Measurements from ENCODE around the gene CEP95. TPM values are rescaled to one million over a fixed set of nuclear protein-coding genes. Genes with fewer than 3 reads are reported as not detected.

CEP95 gene
- total and polyA plus RNA-seq, 2 of the 13 experiments (the other 11 are each of a cell fraction or from before 2014, with no cell fraction given): 65.9 to 68.8 TPM

DNA sequence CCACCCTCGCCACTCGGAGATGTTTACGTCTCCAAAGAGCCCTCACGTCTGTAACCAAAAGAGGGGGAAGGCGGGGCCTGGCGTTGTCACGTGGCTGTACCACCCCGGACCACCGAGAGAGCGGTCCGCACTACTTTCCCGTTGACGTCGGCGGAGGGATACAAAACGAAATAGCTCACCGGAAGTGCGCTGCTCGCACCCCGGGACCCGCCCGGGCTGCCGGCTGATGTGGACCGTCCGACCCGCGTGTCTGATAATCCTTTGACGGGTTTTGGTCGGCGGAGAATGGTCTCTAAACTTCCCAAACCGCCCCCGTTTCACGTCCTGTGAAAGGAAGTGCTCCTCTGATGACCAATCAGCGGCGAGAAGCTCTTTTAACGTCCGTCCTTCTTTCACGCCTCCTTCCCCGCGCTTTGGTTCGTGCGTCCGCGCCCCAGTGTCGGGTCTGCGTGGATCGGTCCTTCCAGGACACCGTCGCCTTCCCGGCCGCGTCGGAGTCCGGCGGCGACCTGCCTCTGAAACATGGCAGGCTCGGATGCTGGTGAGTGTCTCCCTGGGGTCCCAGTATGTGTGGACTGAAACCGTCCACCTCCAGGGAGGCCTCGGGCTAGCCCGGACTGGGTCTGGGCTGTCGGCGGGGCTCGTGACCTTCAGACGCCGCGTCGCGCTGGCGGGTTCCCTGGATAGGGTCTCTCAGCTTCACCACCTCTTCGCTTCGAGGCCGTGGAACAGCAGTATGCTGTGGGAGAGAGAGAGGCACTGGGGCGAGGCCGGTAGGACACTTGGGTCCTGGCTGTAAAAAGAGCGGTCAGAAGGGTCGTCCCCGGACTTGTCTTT lies at the start of gene CEP95 (continued):
- TF ChIP-seq MTF2 (CRISPR knock-in tag; IDR thresholded peaks at IDR 0.05; ENCODE audit: borderline replicate concordance) (peak; percentile 94; the same call in 1 of the 2 replicates), CCDC6 (CRISPR knock-in tag; IDR thresholded peaks at IDR 0.05) (peak; percentile 98; the same call in 1 of the 2 replicates), ZNF235 (CRISPR knock-in tag; IDR thresholded peaks at IDR 0.05; ENCODE audit: borderline replicate concordance) (peak; percentile 76), ZKSCAN5 (CRISPR knock-in tag; IDR thresholded peaks at IDR 0.05) (no peak), ZNF282 (IDR thresholded peaks at IDR 0.05; ENCODE audit: partially characterized antibody) (no peak), MTA1 (CRISPR knock-in tag; IDR thresholded peaks at IDR 0.05; ENCODE audit: borderline replicate concordance) (peak; percentile 79; the same call in 1 of the 2 replicates), HMGA1 (CRISPR knock-in tag; conservative IDR thresholded peaks at IDR 0.05) (no peak), ZNF343 (CRISPR knock-in tag; IDR thresholded peaks at IDR 0.05) (peak; percentile 65; the same call in 1 of the 2 replicates), TSC22D2 (CRISPR knock-in tag; IDR thresholded peaks at IDR 0.05; ENCODE audit: borderline replicate concordance) (no peak), IRF2 (CRISPR knock-in tag; IDR thresholded peaks at IDR 0.05) (peak; percentile 40; the same call in 1 of the 2 replicates), ARID2 (CRISPR knock-in tag; IDR thresholded peaks at IDR 0.05; ENCODE audit: borderline replicate concordance) (0 out of 2 replicates have a peak, but pooled peaks have one; percentile 46), EZH2 (conservative IDR thresholded peaks at IDR 0.05; ENCODE audit: low read depth, low read length) (no peak), ZNF850 (CRISPR knock-in tag; conservative IDR thresholded peaks at IDR 0.05) (0 out of 2 replicates have a peak, but pooled peaks have one; percentile 72), ZNF570 (CRISPR knock-in tag; IDR thresholded peaks at IDR 0.05; ENCODE audit: borderline replicate concordance) (peak; percentile 79; the same call in 1 of the 2 replicates)
- TF ChIP-seq, protein P1, sequence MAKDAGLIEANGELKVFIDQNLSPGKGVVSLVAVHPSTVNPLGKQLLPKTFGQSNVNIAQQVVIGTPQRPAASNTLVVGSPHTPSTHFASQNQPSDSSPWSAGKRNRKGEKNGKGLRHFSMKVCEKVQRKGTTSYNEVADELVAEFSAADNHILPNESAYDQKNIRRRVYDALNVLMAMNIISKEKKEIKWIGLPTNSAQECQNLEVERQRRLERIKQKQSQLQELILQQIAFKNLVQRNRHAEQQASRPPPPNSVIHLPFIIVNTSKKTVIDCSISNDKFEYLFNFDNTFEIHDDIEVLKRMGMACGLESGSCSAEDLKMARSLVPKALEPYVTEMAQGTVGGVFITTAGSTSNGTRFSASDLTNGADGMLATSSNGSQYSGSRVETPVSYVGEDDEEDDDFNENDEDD (CRISPR knock-in tag; IDR thresholded peaks at IDR 0.05; ENCODE audit: borderline replicate concordance): peak; percentile 93
- TF ChIP-seq, protein P2, sequence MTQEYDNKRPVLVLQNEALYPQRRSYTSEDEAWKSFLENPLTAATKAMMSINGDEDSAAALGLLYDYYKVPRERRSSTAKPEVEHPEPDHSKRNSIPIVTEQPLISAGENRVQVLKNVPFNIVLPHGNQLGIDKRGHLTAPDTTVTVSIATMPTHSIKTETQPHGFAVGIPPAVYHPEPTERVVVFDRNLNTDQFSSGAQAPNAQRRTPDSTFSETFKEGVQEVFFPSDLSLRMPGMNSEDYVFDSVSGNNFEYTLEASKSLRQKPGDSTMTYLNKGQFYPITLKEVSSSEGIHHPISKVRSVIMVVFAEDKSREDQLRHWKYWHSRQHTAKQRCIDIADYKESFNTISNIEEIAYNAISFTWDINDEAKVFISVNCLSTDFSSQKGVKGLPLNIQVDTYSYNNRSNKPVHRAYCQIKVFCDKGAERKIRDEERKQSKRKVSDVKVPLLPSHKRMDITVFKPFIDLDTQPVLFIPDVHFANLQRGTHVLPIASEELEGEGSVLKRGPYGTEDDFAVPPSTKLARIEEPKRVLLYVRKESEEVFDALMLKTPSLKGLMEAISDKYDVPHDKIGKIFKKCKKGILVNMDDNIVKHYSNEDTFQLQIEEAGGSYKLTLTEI (CRISPR knock-in tag; conservative IDR thresholded peaks at IDR 0.05): no peak
- TF ChIP-seq, protein P3, sequence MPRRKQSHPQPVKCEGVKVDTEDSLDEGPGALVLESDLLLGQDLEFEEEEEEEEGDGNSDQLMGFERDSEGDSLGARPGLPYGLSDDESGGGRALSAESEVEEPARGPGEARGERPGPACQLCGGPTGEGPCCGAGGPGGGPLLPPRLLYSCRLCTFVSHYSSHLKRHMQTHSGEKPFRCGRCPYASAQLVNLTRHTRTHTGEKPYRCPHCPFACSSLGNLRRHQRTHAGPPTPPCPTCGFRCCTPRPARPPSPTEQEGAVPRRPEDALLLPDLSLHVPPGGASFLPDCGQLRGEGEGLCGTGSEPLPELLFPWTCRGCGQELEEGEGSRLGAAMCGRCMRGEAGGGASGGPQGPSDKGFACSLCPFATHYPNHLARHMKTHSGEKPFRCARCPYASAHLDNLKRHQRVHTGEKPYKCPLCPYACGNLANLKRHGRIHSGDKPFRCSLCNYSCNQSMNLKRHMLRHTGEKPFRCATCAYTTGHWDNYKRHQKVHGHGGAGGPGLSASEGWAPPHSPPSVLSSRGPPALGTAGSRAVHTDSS (CRISPR knock-in tag; conservative IDR thresholded peaks at IDR 0.05): 0 out of 2 replicates have a peak, but pooled peaks have one; percentile 46
- TF ChIP-seq, protein P4, sequence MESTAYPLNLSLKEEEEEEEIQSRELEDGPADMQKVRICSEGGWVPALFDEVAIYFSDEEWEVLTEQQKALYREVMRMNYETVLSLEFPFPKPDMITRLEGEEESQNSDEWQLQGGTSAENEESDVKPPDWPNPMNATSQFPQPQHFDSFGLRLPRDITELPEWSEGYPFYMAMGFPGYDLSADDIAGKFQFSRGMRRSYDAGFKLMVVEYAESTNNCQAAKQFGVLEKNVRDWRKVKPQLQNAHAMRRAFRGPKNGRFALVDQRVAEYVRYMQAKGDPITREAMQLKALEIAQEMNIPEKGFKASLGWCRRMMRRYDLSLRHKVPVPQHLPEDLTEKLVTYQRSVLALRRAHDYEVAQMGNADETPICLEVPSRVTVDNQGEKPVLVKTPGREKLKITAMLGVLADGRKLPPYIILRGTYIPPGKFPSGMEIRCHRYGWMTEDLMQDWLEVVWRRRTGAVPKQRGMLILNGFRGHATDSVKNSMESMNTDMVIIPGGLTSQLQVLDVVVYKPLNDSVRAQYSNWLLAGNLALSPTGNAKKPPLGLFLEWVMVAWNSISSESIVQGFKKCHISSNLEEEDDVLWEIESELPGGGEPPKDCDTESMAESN (CRISPR knock-in tag; conservative IDR thresholded peaks at IDR 0.05): peak; percentile 88
- TF ChIP-seq, protein P5, sequence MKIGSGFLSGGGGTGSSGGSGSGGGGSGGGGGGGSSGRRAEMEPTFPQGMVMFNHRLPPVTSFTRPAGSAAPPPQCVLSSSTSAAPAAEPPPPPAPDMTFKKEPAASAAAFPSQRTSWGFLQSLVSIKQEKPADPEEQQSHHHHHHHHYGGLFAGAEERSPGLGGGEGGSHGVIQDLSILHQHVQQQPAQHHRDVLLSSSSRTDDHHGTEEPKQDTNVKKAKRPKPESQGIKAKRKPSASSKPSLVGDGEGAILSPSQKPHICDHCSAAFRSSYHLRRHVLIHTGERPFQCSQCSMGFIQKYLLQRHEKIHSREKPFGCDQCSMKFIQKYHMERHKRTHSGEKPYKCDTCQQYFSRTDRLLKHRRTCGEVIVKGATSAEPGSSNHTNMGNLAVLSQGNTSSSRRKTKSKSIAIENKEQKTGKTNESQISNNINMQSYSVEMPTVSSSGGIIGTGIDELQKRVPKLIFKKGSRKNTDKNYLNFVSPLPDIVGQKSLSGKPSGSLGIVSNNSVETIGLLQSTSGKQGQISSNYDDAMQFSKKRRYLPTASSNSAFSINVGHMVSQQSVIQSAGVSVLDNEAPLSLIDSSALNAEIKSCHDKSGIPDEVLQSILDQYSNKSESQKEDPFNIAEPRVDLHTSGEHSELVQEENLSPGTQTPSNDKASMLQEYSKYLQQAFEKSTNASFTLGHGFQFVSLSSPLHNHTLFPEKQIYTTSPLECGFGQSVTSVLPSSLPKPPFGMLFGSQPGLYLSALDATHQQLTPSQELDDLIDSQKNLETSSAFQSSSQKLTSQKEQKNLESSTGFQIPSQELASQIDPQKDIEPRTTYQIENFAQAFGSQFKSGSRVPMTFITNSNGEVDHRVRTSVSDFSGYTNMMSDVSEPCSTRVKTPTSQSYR (CRISPR knock-in tag; IDR thresholded peaks at IDR 0.05; ENCODE audit: borderline replicate concordance): no peak; the same call in 1 of the 2 replicates

Measured in HepG2 (cell line).